Upper lobe of right lung (tissue), 1 donor: Measurements from ENCODE around the gene ACKR2. TPM values are rescaled to one million over a fixed set of nuclear protein-coding genes. Genes with fewer than 3 reads are reported as not detected.

ENCODE experiments used
- ATAC-seq: fragments of 200-7000 bp; cut with Tn5 transposase; one replicate; pipeline ENCODE4 v1.9.1; 2020; ENCODE audit warnings: mild to moderate bottlenecking, moderate library complexity
- DNase-seq: peaks from one replicate; pipeline ENCODE4 v3.0.0-alpha.2; 2020
- H3K27ac ChIP-seq: fragments of 200-600 bp; one replicate; pipeline ENCODE4 v1.8.0; 2022
- H3K27me3 ChIP-seq: fragments of 200-600 bp; one replicate; pipeline ENCODE4 v1.8.0; 2022; ENCODE audit warnings: mild to moderate bottlenecking
- H3K36me3 ChIP-seq: fragments of 200-600 bp; one replicate; pipeline ENCODE4 v1.8.0; 2022
- H3K4me1 ChIP-seq: fragments of 200-600 bp; one replicate; pipeline ENCODE4 v1.8.0; 2022
- H3K4me3 ChIP-seq: fragments of 200-600 bp; one replicate; pipeline ENCODE4 v1.8.0; 2022; ENCODE audit warnings: mild to moderate bottlenecking
- H3K9me3 ChIP-seq: fragments of 200-600 bp; one replicate; pipeline ENCODE4 v1.8.0; 2022
- intact Hi-C: fragments of 100-400 bp; cut with DNase I; formaldehyde crosslinking; loops from one replicate; pipeline ENCODE4 v1.11.0; 2022
- total RNA-seq: library from RNA; stranded (reverse); fragmentation: NEBNext Ultra II Directional; extraction: Animal tissue kit (Norgen Biotek cat#: 25700); gene quantifications from one replicate; pipeline ENCODE4 v1.2.1, GENCODE V29; 2021
- TF ChIP-seq, protein P1 (sequence below): fragments of 200-600 bp; IDR thresholded peaks from one replicate; pipeline ENCODE4 v1.8.0; 2022; ENCODE audit warnings: antibody characterized with exemption
- donor health status: DM: no; HTN: yes; CAD: no; lungs with severe emphysema.

ACKR2 gene
- total RNA-seq, 1 donor from 2014 or later: 5.2 TPM

DNA sequence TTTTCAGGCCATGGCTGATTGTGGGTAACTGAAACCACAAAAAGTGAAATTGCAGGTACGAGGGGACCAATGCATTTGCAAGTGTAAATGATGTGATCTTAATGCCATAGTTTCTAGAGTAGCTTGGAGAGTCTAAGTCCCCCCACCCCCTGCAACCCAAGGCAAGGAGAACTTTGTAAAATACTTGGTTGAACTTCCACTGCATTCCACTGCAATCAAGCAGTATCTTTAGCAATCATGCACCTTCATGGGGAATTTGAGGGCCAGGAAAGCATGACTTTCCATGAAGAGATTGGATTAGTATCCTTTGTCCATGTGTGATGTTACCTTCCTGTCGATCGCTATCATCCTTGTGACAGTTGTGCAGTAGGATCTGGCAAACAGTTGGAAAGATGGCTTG is 77.8 kb downstream of the ACKR2 start:
- Histone ChIP-seq H3K9me3 (no peaks in the 10 kb centered on the region), H3K36me3 (no peaks in the 10 kb centered on the region), H3K27ac (no peak overlapping the region), H3K4me3 (no peak overlapping the region), H3K4me1 (no peaks in the 10 kb centered on the region), H3K27me3 (no peaks in the 10 kb centered on the region)
- intact Hi-C loops: no loop called here
- TF ChIP-seq, protein P1, sequence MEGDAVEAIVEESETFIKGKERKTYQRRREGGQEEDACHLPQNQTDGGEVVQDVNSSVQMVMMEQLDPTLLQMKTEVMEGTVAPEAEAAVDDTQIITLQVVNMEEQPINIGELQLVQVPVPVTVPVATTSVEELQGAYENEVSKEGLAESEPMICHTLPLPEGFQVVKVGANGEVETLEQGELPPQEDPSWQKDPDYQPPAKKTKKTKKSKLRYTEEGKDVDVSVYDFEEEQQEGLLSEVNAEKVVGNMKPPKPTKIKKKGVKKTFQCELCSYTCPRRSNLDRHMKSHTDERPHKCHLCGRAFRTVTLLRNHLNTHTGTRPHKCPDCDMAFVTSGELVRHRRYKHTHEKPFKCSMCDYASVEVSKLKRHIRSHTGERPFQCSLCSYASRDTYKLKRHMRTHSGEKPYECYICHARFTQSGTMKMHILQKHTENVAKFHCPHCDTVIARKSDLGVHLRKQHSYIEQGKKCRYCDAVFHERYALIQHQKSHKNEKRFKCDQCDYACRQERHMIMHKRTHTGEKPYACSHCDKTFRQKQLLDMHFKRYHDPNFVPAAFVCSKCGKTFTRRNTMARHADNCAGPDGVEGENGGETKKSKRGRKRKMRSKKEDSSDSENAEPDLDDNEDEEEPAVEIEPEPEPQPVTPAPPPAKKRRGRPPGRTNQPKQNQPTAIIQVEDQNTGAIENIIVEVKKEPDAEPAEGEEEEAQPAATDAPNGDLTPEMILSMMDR: no peak
- no peak for DNase-seq
- ATAC-seq: no peak

GRCh38 chr3:42891042-42891441 is 81.8 kb downstream of the ACKR2 start:
- no peaks in the 10 kb centered on the region for H3K36me3 ChIP-seq
- ATAC-seq (no peak), DNase-seq (no peak)
- intact Hi-C loops: no loop called here
- TF ChIP-seq, protein P1: no peak
- no peaks in the 10 kb centered on the region for H3K9me3 ChIP-seq
- no peak overlapping the region for H3K4me3 ChIP-seq
- no peaks in the 10 kb centered on the region for H3K4me1 ChIP-seq
- no peak overlapping the region for H3K27ac ChIP-seq
- H3K27me3 ChIP-seq: no peaks in the 10 kb centered on the region

GRCh38 chr3:42892169-42892568 is 82.9 kb downstream of the ACKR2 start:
- no peak for ATAC-seq
- TF ChIP-seq, protein P1: no peak
- Histone ChIP-seq H3K4me1 (no peaks in the 10 kb centered on the region), H3K27ac (no peak overlapping the region), H3K27me3 (no peaks in the 10 kb centered on the region), H3K36me3 (no peaks in the 10 kb centered on the region), H3K9me3 (no peaks in the 10 kb centered on the region), H3K4me3 (no peak overlapping the region)
- intact Hi-C loops: no loop called here
- no peak for DNase-seq

DNA sequence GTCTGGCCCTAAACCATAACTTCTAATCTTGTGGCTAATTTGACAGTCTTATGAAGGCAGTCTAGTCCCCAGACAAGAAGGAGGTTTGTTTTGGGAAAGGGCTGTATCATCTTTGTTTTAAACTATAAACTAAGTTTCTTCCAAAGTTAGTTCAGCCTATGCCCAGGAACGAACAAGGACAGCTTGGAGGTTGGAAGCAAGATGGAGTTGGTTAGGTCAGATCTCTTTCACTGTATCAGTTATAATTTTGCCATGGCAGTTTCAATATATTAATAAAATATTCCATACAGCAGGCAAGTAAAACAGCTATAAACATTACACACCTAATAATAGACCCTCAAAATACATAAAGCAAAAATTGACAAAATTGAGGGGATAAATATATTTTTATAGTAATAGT is 83.6 kb downstream of the ACKR2 start:
- Histone ChIP-seq H3K27ac (no peak overlapping the region), H3K4me3 (no peak overlapping the region), H3K9me3 (no peaks in the 10 kb centered on the region), H3K27me3 (no peaks in the 10 kb centered on the region), H3K4me1 (no peaks in the 10 kb centered on the region), H3K36me3 (no peaks in the 10 kb centered on the region)
- intact Hi-C loops: no loop called here
- DNase-seq (no peak), ATAC-seq (no peak)
- TF ChIP-seq, protein P1: no peak

GRCh38 chr3:42894698-42895579 is 85.7 kb downstream of the ACKR2 start:
- H3K4me3 ChIP-seq: no peak overlapping the region
- ATAC-seq: no peak
- TF ChIP-seq, protein P1: no peak
- DNase-seq: no peak
- H3K27ac ChIP-seq: no peak overlapping the region
- H3K36me3 ChIP-seq: no peaks in the 10 kb centered on the region
- no peaks in the 10 kb centered on the region for H3K4me1 ChIP-seq
- intact Hi-C loops: no loop called here
- no peaks in the 10 kb centered on the region for H3K9me3 ChIP-seq
- H3K27me3 ChIP-seq: no peaks in the 10 kb centered on the region
